ENCODE data around the gene SLC15A4.
A peak's percentile ranks its signal among the peaks of the same experiment; 100 is the strongest.
"Not testable (repeated sequence)": the region's sequence is repeated elsewhere in the genome, so short reads cannot be mapped to it uniquely, and the experiment has no call there.

Gene SLC15A4

GRCh38 chr12:128814411-128815261 lies 9.1 kb downstream of the SLC15A4 start:
- no peak for DNase-seq (ENCODE audit: low spot score)

GRCh38 chr12:128813883-128814282 lies 9.9 kb downstream of the SLC15A4 start:
- no peak for DNase-seq (ENCODE audit: low spot score)

- DNase-seq (ENCODE audit: low spot score), result no peak
Observed at GRCh38 chr12:128813392-128813791, 10.4 kb downstream of the SLC15A4 start.

- DNase-seq (ENCODE audit: low spot score), result no peak
Observed at GRCh38 chr12:128811806-128812205, 12.0 kb downstream of the SLC15A4 start.

- DNase-seq (ENCODE audit: low spot score), result peak; percentile 72
Observed at GRCh38 chr12:128810182-128811127, 13.3 kb downstream of the SLC15A4 start.

GRCh38 chr12:128808651-128809050 lies 15.1 kb downstream of the SLC15A4 start:
- DNase-seq (ENCODE audit: low spot score), result no peak

- DNase-seq (ENCODE audit: low spot score), result peak; percentile 80
Observed at GRCh38 chr12:128807161-128807724, 16.5 kb downstream of the SLC15A4 start.

- no peak for DNase-seq (ENCODE audit: low spot score)
Observed at GRCh38 chr12:128806573-128806972, 17.2 kb downstream of the SLC15A4 start.

- not testable (repeated sequence) for DNase-seq (ENCODE audit: low spot score)
Observed at GRCh38 chr12:128805406-128805805, 18.4 kb downstream of the SLC15A4 start.

- DNase-seq (ENCODE audit: low spot score), result no peak
Observed at GRCh38 chr12:128804762-128805161, 19.0 kb downstream of the SLC15A4 start.

GRCh38 chr12:128803788-128804187 lies 20.0 kb downstream of the SLC15A4 start:
- DNase-seq (ENCODE audit: low spot score), result no peak

GRCh38 chr12:128802756-128803155 lies 21.0 kb downstream of the SLC15A4 start:
- DNase-seq (ENCODE audit: low spot score), result no peak

GRCh38 chr12:128801879-128802391 lies 21.8 kb downstream of the SLC15A4 start:
- no peak for DNase-seq (ENCODE audit: low spot score)

GRCh38 chr12:128800606-128801005 lies 23.2 kb downstream of the SLC15A4 start:
- no peak for DNase-seq (ENCODE audit: low spot score)

- no peak for DNase-seq (ENCODE audit: low spot score)
Observed at GRCh38 chr12:128798571-128799341, 25.0 kb downstream of the SLC15A4 start.

- no peak for DNase-seq (ENCODE audit: low spot score)
Observed at GRCh38 chr12:128797119-128798118, 26.3 kb downstream of the SLC15A4 start.

- DNase-seq (ENCODE audit: low spot score), result no peak
Observed at GRCh38 chr12:128796439-128797118, 27.2 kb downstream of the SLC15A4 start.

- DNase-seq (ENCODE audit: low spot score), result no peak
Observed at GRCh38 chr12:128795530-128796361, 28.0 kb downstream of the SLC15A4 start.
